HS-5 (cell line): ENCODE measurements around the gene MEIOC.
A peak's percentile ranks its signal among the peaks of the same experiment; 100 is the strongest.
"Not testable (repeated sequence)": the region's sequence is repeated elsewhere in the genome, so short reads cannot be mapped to it uniquely, and the experiment has no call there.

ENCODE experiments used
- DNase-seq: peaks from one replicate; pipeline ENCODE4 v3.0.0-alpha.2; 2012; ENCODE audit warnings: low read depth

The MEIOC gene

DNA sequence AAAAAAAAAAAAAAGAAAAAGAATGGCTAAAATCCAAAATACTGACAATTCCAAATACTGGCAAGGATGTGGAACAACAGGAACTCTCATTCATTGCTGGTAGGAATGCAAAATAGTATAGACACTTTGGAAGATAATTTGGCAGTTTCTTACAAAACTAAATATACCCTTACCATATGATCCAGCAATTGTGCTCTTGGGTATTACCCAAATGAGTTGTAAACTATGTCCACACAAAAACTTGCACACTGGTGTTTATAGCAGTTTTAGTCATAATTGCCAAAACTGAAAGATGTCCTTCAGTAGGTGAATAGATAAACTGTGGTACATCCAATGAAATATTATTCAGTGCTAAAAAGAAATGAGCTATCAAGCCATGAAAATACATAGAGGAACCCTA is 8.5 kb upstream of the MEIOC start:
- no peak for DNase-seq

DNA sequence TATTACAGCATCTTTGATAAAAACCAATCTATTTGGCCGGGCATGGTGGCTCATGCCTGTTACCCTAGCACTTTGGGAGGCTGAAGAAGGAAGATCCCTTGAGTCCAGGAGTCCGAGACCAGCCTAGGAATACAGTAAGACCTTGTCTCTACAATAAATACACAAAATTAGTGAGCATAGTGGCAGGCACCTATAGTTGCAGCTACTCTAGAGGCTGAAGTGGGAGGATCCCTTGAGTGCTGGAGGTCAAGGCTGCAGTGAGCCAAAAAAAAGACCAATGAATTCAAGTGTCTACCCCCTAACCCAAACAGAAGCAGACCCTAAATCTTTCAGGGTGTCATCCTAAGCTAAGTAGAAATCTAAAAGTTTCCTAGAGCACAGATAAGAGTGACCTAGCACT is 7.3 kb upstream of the MEIOC start:
- DNase-seq: no peak

DNA sequence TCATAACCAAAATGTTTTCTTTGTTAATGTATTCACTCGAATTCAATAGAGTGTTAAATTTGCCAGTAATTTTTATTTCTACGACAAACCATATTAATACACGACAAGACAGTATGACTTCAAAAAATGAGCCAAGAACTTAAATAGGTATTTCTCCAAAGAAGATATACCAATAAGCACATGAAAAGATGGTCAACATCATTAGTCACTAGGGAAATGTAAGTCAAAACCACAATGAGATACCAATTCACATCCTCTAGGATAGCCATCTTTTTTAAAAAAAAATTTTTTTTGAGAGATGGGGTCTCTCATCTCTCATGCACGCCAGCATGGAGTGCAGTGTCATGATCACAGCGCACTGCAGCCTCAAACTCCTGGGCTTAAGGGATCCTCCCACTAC is 5.0 kb upstream of the MEIOC start:
- no peak for DNase-seq

DNA sequence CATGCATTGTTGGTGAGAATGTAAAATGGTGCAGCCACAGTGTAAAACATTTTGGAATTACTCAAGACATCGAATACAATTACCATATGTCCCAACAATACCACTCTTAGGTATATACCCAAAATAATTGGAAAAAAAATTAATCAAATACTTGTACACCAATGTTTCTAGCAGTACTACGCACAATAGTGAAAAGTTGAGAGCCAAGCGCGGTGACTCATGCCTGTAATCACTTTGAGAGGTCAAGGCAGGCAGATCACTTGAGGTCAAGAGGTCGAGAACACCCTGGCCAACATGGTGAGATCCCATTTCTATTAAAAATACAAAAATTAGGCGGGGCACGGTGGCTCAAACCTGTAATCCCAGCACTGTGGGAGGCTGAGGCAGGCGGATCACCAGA is 3.5 kb upstream of the MEIOC start:
- no peak for DNase-seq

DNA sequence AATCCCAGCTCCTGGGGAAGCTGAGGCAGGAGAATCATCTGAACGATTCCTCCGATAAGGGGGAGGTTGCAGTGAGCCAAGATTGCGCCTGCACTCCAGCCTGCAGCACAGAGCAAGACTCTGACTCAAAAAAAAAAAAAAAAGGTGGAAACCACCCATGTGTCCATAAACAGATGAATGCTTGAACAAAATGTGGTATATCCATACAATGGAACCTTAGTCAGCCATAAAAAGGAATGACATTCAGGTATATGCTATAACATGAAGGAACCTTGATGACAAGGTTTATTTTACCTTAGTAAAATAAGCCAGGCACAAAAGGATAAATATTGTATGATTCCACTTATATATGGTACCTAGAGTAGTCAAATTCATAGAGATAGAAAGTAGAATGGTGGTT is 2.9 kb upstream of the MEIOC start:
- no peak for DNase-seq

DNA sequence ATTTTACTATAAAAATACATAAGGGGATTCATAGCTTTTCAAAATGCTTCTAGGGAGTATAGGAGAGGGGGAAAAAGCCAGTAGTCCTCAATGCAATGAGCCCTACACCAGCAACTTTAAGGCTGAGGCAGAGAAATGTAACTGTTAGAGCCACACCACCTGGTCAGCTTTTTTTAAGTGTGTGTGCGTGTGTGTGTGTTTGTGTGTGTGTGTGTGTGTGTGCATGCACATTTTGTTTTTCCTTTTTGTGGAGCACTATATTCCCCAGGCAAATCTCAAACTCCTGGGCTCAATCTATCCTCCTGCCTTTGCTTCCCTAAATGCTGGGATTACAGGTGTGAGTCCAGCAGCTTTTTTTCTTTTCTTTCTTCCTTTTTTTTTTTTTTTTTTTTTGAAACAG is 2.3 kb upstream of the MEIOC start:
- no peak for DNase-seq

DNA sequence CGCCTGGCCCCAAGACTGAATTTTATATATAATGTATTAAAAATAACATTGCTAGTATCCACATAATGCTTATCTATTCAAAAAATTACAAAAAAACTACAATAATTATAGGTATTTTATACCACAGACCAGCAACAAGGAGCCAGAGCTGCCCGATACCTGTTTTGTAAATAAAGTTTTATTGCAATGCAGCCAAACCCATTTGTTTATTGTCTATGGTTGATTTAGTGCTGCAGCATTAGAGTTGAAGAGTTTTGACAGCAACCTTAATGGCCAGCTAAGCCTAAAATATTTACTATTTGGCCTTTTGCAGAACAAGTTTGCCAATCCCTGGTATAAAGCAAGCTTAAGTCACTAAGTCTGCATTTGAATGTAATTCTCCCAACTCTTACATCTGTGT is 5.6 kb downstream of the MEIOC start:
- DNase-seq: no peak

DNA sequence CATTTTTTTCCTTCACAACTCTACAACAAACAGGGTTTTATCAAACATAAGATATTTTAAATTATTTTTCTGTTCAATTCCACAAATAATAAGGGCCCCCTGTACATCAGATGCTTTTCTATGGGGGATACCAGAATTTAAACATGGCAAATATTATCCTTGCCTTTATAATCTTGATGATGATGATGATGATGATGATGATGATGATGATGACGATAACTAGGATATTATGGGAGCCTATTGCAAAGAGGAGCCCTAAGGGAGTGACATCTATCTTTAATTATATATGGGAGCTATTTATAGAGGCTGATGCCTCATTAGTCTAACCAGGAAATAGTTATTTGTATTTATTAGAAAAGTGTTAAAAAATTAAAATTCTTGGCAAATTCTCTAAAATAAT is 6.8 kb downstream of the MEIOC start:
- no peak for DNase-seq

DNA sequence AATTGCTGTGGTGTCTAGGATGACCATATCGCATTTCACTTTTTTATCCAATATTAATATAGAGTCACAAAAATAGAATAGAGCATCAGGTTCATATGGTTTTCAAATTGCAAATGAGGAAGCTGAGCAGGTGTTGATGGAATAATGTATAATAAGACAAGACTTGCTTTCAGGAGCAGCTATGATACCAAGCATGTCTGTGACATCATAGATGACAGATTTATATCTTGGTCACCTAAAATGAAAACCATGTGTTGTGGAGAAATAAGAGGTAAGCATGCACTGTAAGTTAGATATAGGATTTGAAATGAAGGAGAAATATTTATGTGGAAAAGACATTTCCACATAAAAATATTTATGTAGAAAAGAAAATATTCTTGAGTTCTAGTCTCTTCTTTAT is 8.6 kb downstream of the MEIOC start:
- DNase-seq: no peak

DNA sequence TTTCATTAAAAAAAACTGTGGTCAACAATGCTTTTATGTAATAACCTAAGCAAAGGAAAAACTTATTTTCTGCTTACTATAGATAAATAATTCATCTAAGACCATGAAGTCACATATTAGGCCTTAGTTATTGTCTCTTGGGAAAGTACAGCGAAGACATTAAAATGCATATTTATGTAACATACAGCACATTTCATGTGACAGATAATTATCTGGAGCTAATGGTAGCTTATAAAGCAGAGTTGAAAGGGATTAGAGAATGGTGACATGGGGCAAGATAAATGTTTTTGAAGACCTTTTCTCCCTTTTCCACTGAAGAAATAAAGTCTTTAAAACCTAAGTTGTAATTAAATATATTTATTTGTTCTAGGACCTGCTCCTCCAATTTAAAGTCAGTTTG is 9.7 kb downstream of the MEIOC start:
- no peak for DNase-seq

DNA sequence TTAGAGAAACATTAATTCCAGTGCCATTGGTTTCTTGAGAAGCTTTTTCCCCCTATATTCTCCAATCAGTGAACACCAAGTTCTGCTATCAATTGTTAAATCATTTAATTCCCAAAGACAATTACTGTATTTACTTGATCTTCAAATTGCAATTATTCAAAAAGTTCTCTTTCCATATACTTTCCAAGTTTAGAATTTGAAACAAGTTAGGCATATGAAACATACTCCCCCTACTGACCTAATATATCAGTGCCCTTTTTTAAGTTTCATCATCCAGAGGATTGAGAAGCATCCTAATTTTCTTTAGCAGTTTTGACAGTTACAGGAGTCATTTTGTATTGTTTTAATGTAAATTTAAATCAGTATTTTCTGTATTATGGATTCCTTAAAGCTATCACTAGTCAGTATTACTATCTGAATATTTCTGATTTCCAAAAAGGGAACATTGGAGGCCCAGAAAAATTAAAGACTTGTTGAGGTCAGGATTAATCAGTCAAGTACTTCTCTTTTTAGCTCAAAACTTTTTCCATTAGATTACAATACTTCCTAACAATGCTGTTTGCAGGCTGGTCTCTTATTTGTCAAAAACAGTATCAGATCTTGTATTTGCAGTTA is 16.3 kb downstream of the MEIOC start:
- DNase-seq: no peak

DNA sequence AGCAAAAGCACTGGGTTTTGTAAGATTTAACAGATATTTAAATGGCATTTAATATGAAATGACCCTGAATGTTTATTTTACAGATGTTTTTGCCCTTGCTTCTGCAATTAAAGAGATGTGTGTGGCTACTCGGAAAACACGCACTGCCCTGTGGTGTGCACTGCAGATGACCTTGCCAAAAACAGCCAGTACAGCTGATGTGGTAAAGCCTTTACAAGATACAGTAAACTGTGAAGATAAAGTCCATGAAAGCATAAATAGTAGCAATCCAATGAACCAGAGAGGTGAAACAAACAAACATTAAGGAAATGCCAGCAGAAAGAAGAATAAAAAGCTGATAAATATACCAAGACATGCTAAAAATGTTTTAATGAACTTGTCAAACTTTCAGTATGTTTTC is 17.6 kb downstream of the MEIOC start:
- no peak for DNase-seq

DNA sequence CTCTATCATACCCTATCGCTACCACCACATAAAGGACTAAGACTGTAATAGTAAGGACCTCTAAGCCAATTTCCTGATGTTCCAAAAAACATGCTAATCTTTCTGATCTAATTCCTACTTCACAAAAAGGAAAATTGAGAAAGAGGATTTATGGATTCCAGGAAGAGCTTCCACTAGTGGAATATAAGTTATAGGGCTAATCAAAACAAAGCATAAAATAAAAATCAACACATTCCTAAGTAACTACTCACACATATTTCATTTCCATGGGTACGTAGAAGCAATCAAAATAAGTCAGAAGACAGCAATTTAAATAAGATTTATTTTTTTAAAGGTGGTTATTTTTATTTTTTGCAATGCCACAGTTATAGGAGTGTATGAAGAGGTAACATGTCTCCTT is 20.9 kb downstream of the MEIOC start:
- no peak for DNase-seq

DNA sequence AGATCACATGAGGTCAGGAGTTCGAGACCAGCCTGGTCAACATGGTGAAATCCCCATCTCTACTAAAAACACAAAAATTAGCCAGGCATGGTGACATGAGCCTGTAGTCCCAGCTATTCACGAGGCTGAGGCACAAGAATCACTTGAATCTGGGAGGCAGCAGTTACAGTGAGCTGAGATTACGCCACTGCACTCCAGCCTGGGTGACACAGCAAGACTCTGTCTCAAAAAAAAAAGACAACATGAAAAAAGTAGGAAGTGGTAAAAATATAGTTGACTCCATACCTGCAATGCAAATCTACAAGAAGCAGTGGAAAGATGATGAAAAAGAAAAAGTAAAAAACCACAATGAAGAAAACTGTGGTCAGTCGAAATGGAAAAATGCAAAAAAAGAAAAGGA is 27.0 kb downstream of the MEIOC start:
- DNase-seq: not testable (repeated sequence)

DNA sequence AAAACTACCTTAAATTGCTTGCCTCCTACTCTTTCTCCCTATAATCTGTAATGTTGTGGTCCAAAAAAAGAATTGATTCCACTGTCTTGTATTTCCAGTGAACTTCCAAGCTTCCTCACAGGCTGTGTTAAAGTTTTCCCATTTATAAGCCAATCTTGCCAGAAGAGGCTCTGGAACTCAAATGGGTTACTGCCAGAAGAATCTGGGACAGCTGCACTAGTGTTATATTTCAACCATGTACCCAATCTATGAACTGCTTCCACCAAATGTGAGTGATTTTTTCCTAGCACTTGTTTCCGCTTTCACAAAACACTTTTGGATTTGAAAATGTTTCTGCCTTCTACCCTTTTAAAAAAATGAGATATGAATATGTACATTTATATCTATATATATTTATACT is 31.5 kb downstream of the MEIOC start:
- DNase-seq: no peak

DNA sequence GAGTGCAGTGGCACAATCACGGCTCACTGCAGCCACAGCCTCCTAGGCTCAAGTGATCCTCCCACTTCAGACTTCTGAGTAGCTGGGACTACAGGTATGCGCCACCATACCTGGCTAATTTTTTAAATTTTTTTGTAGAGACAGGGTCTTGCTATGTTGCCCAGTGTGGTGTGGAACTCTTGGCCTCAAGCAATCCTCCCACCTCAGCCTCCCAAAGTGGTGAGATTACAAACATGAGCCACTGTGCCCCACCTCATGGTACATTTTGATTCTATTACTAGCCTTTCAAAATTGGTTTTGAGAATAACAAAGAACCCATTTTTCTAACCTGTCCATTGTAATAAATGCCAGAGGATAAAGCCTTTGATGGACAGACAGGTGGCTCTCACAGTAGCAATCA is 31.9 kb downstream of the MEIOC start:
- no peak for DNase-seq

DNA sequence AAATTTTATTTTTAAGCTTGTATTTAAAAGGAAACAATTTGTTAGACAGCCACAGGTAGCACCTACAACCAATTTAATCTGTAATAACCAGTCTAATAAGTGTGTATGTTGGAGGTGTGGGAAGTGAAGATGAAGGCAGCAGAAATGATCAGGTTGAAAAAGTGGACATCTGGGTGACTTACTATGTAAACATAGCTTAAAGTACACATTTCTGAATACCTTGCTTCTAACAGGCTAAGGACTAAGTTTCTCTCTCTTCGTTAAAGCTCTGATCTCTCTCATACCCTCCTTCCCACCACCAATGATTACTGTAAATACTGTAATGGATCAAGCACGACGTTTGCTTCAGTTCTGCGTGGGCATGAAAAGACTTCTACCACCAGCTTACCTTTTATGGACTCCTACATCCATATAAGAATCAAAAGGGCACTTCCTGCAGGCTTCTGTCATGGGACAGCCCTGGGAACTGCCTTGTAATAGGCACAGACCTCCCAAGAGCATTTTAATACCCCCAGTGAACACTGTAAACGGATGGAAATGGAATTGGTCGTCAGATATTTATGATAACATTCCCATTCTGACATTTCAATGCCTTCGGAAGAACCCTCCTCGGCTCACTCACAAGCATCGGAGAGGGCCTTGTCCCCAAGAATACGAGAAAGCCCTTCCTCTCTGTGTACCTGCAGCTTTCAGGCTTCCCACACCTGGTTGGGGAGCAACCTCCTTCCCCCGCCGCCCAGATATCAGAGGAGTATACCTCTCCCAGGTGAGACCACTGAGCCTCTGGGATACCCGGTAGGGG is 32.6 kb downstream of the MEIOC start:
- no peak for DNase-seq

DNA sequence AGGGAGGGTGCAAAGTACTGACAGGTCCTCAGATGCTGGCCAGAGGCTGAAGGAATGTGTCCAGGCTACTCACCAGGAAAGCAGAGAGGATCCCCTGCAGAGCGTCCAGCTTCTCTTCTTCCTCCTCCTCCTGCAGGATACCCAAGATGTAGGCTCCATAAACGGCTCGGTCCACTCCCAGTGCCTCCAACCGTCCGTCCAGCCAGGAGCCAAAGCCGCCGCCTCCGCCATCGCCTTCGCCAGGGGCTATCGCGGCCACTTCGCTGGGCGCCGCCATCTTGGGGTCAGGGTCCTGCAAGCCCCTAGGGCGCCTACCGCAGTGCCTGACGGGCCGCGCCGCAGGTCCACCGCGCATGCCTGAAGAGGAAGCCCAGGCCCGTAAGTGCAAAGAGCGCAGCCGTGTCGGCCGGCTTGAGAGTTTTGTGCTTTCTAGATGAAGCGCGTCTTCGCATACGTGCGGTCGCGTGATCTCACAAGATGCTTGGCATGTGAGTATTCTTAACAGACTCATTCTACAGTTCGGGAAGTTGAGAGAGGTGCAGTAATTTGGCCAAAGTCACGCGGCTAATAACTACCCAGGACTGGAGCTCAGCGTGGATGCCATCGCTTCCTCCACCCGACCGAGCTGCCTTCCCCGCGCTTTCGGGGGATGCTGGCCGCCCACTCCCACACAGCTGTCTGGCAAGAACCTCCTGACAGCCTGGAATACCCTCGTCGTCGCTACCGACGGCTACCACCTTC is 33.4 kb downstream of the MEIOC start, which contains the start of gene CCDC43:
TSS of gene CCDC43 (minus strand) at position 300 of the 741 bp plus-strand sequence. CDS start at position 277, 23 bp downstream.
- DNase-seq: peak; percentile 85

DNA sequence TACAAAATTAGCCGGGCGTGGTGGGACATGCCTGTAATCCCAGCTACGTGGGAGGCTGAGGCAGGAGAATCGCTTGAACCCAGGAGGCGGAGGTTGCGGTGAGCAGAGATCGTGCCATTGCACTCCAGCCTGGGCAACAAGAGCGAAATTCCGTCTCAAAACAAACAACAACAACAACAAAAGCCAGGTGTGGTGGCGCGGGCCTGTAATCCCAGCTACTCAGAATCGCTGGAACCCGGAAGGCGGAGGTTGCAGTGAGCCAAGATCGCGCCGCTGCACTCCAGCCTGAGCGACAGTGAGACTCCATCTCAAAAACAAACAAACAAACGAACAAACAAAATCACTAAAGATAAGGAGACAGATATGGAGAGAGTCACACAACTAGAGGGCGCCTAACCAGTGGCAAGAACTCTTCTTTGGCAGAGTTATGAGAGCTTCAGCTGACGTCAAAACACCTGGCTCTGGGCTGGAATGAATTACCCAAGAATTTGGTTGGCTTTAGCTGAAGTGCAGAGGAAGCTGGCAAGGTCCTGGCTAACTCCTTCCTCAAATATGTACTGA is 34.6 kb downstream of the MEIOC start:
- DNase-seq: not testable (repeated sequence)

DNA sequence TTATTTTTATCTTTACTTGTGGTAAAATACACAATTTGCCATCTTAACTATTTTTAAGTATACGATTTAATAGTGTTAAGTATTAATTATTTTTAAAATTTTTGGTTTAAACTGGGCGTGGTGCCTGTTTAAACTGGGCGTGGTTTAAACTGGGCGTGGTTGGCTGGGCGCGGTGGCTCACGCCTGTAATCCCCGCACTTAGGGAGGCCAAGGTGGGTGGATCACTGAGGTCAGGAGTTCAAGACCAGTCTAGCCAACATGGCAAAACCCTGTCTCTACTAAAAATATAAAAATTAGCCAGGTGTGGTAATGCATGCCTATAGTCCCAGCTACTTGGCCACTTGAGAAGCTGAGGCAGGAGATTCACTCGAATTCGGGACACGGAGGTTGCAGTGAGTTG is 37.3 kb downstream of the MEIOC start:
- no peak for DNase-seq

DNA sequence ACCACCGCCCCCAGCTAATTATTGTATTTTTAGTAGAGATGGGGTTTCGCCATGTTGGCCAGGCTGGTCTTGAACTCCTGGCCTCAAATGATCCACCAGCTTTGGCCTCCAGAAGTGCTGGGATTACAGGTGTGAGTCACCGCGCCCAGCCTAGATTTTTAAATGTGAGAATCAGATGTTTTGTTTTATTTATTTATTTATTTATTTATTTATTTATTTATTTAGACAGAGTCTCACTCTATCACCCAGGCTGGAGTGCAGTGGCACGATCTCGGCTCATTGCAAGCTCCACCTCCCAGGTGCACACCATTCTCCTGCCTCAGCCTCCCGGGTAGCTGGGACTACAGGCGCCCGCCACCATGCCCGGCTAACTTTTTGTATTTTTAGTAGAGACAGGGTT is 44.0 kb downstream of the MEIOC start:
- not testable (repeated sequence) for DNase-seq

DNA sequence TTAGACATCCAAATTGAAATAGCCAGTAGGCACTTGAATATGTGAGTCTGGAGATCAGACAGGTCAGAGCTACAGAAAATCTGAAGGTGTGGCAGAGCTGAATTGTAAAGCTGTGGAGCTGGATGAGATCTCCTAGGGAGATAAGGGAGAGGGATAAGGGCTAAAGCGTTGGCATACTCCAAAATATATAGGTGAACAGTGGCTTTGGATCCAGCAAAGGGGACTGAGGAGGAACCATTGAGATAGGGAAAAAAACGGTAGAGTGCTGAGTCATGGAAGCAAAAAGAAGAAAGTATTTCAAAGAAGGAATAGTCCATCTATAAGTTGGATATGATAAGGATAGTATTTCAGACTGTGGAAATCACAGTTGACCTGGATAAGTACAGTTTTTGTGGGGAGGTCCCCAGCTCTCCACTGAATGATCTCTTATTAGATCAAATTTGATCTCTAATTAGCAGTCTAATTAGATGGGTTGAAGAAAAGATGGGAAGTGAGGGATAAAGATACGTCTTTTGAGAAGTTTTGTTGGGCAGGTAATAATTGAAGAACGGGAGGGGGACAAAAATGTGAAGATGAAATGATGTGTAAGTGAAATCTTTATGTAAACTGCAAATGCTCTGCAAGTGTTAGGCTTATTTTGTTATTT is 51.6 kb downstream of the MEIOC start:
- DNase-seq: peak; percentile 28
